ENCODE results near the gene NAXE.
"Not testable (repeated sequence)": the region's sequence is repeated elsewhere in the genome, so short reads cannot be mapped to it uniquely, and the experiment has no call there.

The NAXE gene

DNA sequence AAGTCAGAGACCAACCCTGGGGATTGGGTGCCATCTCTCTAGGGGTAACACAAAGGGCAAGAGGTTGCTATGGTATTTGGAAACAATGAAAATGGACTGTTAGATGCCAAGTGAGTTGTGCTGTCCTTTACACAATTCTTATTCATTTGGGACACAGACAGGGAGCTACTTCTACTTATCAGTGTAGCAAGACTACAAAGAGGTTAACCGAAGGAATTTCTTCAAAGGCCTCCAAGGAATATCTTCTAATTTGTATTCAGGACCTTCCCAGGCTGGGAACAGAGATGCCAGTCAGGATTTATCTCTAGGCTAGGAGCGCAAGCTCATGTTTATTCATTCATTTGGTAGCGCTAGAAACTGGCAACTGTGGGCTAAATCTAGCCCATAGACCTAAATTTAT is 2.6 kb downstream of the NAXE start:
- DNase-seq, result no peak

DNA sequence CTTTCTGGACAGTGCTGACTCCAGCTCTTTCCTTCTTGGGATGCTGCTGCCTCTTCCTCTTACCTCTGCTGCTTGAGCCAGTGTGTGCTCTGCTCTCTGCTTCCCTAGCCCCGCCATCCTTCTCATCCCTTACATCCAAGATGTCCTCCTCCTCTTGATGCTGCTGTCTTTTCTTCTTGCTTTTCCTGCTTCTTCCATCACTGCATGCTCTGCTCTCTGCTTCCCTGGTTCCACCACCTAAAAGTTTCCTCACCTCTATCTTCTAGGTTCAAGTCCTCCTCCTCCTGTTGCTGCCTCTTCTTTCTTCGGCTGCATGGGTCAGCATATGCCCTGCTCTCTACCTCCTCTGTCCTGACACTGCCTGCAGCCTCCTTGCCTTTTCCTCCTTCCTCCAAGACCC is 3.4 kb downstream of the NAXE start:
- no peak for DNase-seq

DNA sequence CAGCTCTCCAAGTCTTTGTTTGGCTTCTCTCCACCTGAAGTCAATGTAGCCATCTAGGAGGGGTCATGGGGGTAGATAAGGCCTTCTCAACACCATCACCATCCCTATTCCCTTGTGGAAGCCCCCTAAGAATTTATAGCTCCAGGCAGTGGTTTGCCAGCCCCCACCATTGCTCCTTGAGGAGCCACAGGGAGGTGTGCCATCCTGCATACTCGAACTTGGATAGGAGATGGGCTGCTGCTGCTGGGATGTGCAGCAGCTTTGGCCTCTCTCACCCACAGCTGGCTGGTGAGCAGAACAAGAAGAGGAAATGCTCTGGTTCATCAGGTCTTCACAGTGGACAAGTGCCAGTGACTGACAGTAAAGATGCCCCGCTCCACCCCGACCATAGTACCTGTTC is 4.8 kb downstream of the NAXE start:
- DNase-seq, result no peak

DNA sequence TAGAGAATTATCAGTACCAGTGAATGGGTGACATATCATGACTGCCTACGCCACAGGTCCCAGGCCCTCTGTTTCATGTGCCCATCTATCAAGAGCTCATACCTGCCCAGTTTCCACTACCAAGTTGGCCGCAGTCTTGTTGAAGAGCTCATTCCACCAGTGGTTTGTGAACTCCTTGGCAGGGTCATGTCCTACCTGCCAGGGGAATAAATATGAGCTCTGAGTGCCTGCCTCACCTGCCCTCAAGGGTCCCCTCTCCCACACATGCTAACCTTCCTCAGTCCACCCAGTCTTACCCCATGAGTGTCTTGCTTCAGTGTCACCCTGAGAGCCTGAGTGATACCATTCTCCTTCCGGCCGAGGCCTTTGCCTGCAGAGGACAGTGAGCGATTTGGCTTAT is 6.5 kb downstream of the NAXE start:
- no peak for DNase-seq

DNA sequence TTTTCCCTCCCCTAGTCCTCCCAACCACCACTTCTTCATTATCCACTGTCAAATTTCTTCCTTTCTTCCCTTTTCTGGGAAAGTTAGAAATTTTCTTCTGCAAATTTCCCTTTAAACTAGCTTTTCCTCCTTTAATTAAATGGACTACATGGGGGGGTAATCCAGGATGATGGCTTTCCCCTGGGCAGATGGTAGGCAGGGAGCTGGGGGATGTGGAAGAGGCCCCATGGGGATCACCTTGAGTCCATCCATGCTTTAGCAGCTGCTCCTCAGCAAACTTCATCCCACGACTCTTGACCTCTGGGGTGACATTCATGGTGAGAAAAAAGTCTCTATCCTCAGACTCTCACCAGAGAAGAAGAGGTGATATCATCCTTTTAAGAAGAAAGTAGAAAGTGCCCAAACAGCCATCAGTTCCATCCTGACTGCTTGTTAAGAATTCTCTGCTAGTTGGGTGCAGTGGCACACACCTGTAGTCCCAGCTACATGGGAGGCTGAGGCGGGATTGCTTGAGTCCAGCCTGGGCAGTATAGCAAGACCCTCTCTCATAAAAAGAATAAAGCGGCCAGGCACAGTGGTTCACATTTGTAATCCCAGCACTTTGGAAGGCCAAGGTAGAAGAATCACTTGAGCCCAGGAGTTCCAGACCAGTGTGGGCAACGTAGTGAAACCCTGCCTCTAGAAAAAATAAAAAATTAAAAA is 7.3 kb downstream of the NAXE start:
- DNase-seq, result no peak

- no peak for DNase-seq
Observed at GRCh38 chr1:156599811-156600210, 8.2 kb downstream of the NAXE start.

DNA sequence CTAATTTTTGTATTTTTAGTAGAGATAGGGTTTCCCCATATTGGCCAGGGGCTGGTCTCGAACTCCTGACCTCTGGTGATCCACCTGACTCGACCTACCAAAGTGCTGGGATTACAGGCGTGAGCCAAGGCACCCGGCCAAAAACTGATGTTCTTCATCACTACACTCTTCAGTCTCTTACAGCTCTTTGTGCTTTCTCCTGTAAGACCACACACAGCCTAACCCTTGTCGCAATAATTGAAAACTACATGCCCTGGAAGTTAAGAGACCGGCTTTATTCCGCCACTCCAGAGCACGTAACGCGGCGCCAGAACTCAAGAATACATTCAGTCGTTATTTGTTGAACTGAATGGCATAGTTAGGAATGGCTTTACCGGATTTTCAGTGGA is 9.2 kb downstream of the NAXE start:
- no peak for DNase-seq

DNA sequence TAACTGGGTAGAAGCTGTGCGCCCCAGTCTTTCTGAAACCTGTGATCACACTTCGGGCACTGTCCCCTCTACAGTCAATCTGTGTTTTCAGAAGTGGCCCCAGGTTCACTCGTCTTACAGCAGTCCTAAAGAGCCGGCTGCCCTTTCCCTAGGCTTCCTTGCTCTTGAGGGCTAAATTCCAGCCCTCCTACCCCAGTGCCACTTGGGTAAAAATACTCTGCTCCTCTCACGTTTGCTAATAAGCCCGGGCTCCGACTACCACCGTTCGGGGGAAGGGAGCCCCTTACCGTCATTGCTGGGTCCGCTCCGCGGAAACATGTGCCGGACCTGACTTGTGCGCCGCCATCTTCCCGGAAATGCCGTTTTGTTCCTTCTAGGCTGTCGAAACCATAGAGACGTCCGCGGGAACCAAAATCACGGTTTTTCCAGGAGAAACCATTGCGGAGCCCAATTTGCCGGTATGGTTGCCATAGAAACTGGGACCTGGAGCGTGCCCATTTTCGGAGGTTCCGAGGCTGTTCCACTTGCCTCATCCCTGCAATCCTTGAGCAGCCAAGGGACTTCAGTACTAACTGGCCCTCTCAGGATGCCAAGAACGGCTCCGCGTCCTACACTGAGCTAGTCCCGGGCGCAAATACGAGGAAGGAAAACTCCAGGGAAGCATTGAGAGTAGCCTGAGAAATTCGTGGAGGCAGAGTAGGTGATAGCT is 9.7 kb downstream of the NAXE start, which contains the start of gene GPATCH4:
Gene GPATCH4, minus strand, starts transcription at position 358 of the 709 bp plus-strand sequence.
- peak; percentile 88 for DNase-seq

GRCh38 chr1:156601892-156602291 is 10.3 kb downstream of the NAXE start:
- no peak for DNase-seq

GRCh38 chr1:156602557-156602993 is 11.0 kb downstream of the NAXE start:
- no peak for DNase-seq

- not testable (repeated sequence) for DNase-seq
Observed at GRCh38 chr1:156607344-156607743, 15.8 kb downstream of the NAXE start.

DNA sequence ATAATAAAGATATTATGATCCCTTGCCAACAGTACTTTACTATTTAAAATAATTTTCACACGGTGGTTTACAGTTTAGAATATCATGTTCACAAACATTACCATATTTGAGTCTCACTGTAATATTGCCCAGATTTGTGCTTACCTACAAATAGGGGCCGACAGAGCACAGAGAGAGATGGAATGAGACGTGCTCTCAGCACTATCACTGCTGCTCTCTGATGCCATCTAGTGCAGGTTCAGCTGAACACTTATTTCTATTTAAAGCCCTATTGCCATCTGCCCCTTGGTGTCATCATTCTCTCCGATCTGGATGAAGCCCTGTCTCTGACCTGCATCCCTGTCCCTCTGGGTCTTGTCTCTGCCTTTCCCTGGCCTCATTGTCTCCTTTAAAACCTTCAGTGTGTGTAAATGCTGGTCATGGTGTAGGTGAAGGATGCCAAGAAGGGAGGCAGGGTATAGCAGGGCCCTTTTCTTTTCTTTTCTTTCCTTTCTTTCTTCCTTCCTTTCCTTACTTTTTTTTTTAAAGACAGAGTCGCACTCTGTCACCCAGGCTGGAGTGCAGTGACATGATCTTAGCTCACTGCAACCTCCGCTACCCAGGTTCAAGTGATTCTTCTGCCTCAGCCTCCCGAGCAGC is 16.6 kb downstream of the NAXE start:
- DNase-seq, result peak; percentile 52

- DNase-seq, result no peak
Observed at GRCh38 chr1:156608981-156609380, 17.4 kb downstream of the NAXE start.

DNA sequence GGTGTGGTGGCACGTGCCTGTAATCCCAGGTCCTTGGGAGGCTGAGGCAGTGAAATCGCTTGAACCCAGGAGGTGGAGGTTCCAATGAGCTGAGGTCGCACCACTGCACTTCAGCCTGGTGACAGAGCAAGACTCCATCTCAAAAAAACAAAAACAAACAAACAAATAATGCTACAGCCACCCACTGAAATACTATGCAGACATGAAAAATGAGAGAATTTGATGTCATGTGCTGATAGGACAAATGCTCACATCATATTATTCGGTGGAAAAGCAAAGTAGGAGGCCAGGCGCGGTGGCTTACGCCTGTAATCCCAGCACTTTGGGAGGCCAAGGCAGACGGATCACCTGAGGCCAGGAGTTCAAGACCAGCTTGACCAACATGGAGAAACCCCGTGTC is 18.5 kb downstream of the NAXE start:
- DNase-seq, result not testable (repeated sequence)

GRCh38 chr1:156612666-156613065 is 21.1 kb downstream of the NAXE start:
- no peak for DNase-seq

DNA sequence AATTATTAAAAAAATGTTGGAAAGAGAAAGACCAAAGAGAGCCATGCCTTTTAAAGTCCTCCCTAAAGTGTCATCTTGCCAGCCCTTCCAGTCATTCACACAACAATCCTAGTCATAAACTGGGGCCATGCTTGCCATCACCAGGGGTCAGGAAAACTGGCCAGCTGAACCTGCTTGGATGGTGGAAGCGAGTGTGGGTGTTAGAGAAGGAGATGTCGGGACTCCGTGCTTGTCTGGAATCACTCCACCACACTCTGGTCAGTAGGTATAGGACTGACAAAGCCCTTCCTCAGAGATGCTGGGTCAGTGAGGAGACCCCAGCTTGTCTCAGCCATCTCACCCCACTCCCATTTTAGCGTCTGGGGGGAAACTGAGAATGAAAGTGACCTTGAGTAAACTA is 24.4 kb downstream of the NAXE start:
- no peak for DNase-seq

DNA sequence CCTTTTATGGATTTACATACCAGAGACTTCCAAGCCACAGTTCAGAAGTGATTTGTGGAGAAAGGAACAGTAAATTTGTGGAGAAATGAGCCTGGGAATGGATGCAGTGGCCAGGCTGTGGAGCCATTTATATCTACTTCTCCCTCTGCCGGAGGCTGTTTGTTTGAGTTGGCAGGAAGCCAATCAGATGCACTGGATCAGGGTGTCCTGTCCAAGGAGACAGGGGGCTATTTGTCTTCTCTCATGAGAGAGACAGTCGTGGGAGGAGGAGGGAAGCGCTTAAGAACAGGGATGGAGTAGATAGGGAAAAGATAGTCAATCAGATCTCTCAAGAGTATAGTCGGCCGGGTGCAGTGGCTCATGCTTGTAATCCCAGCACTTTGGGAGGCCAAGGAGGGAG is 24.9 kb downstream of the NAXE start:
- no peak for DNase-seq

- DNase-seq, result no peak
Observed at GRCh38 chr1:156618853-156619581, 27.4 kb downstream of the NAXE start, which contains the start of gene HAPLN2. Gene HAPLN2, plus strand, starts transcription at chr1:156619415. Its CDS starts 4,076 bp downstream, at chr1:156623491.

DNA sequence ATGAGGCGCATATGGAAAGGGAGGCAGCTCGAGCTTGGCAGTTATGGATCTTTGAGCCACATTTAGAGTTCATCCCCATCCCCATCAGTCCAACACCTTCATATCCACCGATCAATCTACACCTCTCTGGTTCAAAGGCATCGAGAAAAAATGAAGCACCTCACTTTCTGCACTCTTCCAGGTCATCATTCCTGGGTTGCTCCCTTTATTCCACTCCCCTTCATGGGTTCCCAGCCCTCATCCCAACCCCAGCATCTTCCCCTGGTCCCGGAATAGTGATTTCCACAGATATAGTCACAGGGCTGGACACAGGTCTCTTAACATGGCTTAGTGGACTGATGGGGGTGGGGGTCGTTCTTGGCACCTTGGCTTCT is 28.0 kb downstream of the NAXE start:
- no peak for DNase-seq

DNA sequence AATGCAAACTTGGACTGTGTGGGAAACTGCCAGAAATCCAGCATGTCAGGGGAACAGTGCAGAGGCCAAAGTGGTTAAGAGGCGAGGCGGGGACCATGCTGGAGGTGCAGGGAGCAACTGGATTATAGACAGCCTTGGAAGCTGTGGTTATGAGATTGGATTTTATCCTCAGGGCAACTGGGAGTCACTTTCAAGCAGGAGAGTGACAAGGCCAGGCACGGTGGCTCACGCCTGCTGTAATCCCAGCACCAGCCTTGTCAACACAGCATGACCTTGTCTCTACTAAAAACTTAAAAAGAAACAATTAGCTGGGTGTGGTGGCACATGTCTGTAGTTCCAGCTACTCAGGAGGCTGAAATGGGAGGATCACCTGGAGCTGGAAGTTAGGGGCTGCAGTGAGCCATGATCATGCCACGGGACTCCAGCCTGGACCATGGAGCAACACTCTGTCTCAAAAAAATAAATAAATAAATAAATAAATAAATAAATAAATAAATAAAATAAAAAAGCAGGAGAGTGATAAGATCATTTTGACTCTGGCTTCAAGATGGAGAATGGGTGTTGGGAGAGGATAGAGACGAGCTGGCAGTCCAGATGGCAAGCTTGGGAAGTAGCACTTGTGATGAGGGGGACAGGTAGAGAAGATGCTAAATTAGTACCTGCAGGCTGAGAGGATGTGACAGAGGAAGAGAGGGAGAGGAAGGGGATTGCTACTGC is 31.2 kb downstream of the NAXE start:
- no peak for DNase-seq

- peak; percentile 48 for DNase-seq
Observed at GRCh38 chr1:156623946-156624813, 32.6 kb downstream of the NAXE start.

Data from DMS79 (cell line).